WTC11 (cell line): Measurements from ENCODE around the gene TANC1. TPM values are rescaled to one million over a fixed set of nuclear protein-coding genes. Genes with fewer than 3 reads are reported as not detected.

Experiments
- ATAC-seq: fragments of 200-7000 bp; cut with Tn5 transposase; 2 replicates; pipeline ENCODE4 v1.10.0; 2021; ENCODE audit warnings: mild to moderate bottlenecking, moderate library complexity
- CTCF ChIA-PET: fragments of 300-600 bp; sonication (Branson Sonifier 250); formaldehyde crosslinking; loops from one replicate; lab custom pipeline; 2021; ENCODE audit warnings: antibody characterized with exemption; lab: Charles Lee
- POLR2A ChIA-PET: fragments of 350-600 bp; sonication (Branson Sonifier 250); formaldehyde crosslinking; loops from one replicate; lab custom pipeline; 2021; ENCODE audit warnings: antibody characterized with exemption; lab: Charles Lee
- DNase-seq: peaks from one replicate; pipeline ENCODE4 v3.0.0; 2021; ENCODE audit warnings: low spot score
- H3K27ac Mint-ChIP-seq: 2 replicates; pipeline ENCODE4 v1.8.0; 2021; ENCODE audit warnings: mixed read lengths
- H3K27me3 Mint-ChIP-seq: 2 replicates; pipeline ENCODE4 v1.8.0; 2021; ENCODE audit warnings: low read depth, mild to moderate bottlenecking, moderate library complexity, mixed read lengths
- H3K36me3 Mint-ChIP-seq: 2 replicates; pipeline ENCODE4 v1.8.0; 2021; ENCODE audit warnings: mixed read lengths
- H3K4me1 Mint-ChIP-seq: 2 replicates; pipeline ENCODE4 v1.8.0; 2022; ENCODE audit warnings: mixed read lengths
- H3K4me3 Mint-ChIP-seq: 2 replicates; pipeline ENCODE4 v1.8.0; 2021; ENCODE audit warnings: mild to moderate bottlenecking, moderate library complexity, mixed read lengths
- H3K9me3 Mint-ChIP-seq: 2 replicates; pipeline ENCODE4 v1.8.0; 2021; ENCODE audit warnings: mixed read lengths
- CBFB ChIP-seq: sonication (generic); formaldehyde crosslinking; IDR thresholded peaks from 2 replicates; pipeline ENCODE4 v1.8.1; 2022; ENCODE audit warnings: mild to moderate bottlenecking, low read depth, missing genetic modification reagents
- CREM ChIP-seq: sonication (generic); formaldehyde crosslinking; IDR thresholded peaks from 2 replicates; pipeline ENCODE4 v1.8.1; 2022; ENCODE audit warnings: mild to moderate bottlenecking, missing genetic modification reagents, moderate library complexity
- ESRRA ChIP-seq: sonication (generic); formaldehyde crosslinking; IDR thresholded peaks from 2 replicates; pipeline ENCODE4 v1.8.1; 2022; ENCODE audit warnings: mild to moderate bottlenecking, missing genetic modification reagents, borderline replicate concordance
- GRHL2 ChIP-seq: fragments of 250-450 bp; sonication (Bioruptor Pico); IDR thresholded peaks from 2 replicates; pipeline ENCODE4 v1.8.0; 2022; ENCODE audit warnings: mild to moderate bottlenecking, moderate library complexity; ENCODE audit not compliant: insufficient replicate concordance, severe bottlenecking
- KAT7 ChIP-seq: sonication (generic); formaldehyde crosslinking; IDR thresholded peaks from 2 replicates; pipeline ENCODE4 v1.8.1; 2023; ENCODE audit warnings: missing genetic modification reagents, mild to moderate bottlenecking, borderline replicate concordance
- NFATC4 ChIP-seq: fragments of 250-450 bp; sonication (Bioruptor Pico); IDR thresholded peaks from 2 replicates; pipeline ENCODE4 v1.9.0; 2021; ENCODE audit warnings: mild to moderate bottlenecking
- NR2C2 ChIP-seq: sonication (generic); formaldehyde crosslinking; IDR thresholded peaks from 2 replicates; pipeline ENCODE4 v1.8.0; 2022; ENCODE audit warnings: mild to moderate bottlenecking, missing genetic modification reagents
- OVOL2 ChIP-seq: fragments of 250-450 bp; sonication (Bioruptor Pico); IDR thresholded peaks from 2 replicates; pipeline ENCODE4 v1.9.0; 2021; ENCODE audit warnings: mild to moderate bottlenecking, borderline replicate concordance
- SMAD4 ChIP-seq: sonication (generic); formaldehyde crosslinking; IDR thresholded peaks from 2 replicates; pipeline ENCODE4 v1.8.0; 2022; ENCODE audit warnings: mild to moderate bottlenecking, missing genetic modification reagents
- TEAD1 ChIP-seq: sonication (generic); formaldehyde crosslinking; IDR thresholded peaks from 2 replicates; pipeline ENCODE4 v1.8.0; 2022; ENCODE audit warnings: mild to moderate bottlenecking, missing genetic modification reagents
- TEAD4 ChIP-seq: sonication (generic); formaldehyde crosslinking; IDR thresholded peaks from 2 replicates; pipeline ENCODE4 v1.8.0; 2022; ENCODE audit warnings: mild to moderate bottlenecking, missing genetic modification reagents
- ZNF121 ChIP-seq: sonication (generic); formaldehyde crosslinking; IDR thresholded peaks from 2 replicates; pipeline ENCODE4 v1.8.0; 2023; ENCODE audit warnings: missing genetic modification reagents
- ZNF423 ChIP-seq: fragments of 250-450 bp; sonication (Bioruptor Pico); IDR thresholded peaks from 2 replicates; pipeline ENCODE4 v2.1.2; 2022; ENCODE audit warnings: mild to moderate bottlenecking, moderate library complexity
- total RNA-seq: library from RNA; stranded (reverse); gene quantifications from 3 replicates; pipeline ENCODE4 v1.2.3, GENCODE V29; 2021
- TF ChIP-seq, protein P1 (sequence below): sonication (generic); formaldehyde crosslinking; IDR thresholded peaks from 2 replicates; pipeline ENCODE4 v1.8.0; 2023; ENCODE audit warnings: mild to moderate bottlenecking, missing genetic modification reagents
- TF ChIP-seq, protein P2 (sequence below): fragments of 250-450 bp; sonication (Bioruptor Pico); IDR thresholded peaks from 2 replicates; pipeline ENCODE4 v1.9.0; 2021; ENCODE audit warnings: mild to moderate bottlenecking
- TF ChIP-seq, protein P3 (sequence below): fragments of 250-450 bp; sonication (Bioruptor Pico); IDR thresholded peaks from 2 replicates; pipeline ENCODE4 v2.1.2; 2022; ENCODE audit warnings: mild to moderate bottlenecking, moderate library complexity
- TF ChIP-seq, protein P4 (sequence below): sonication (generic); formaldehyde crosslinking; IDR thresholded peaks from 2 replicates; pipeline ENCODE4 v1.8.1; 2022; ENCODE audit warnings: mild to moderate bottlenecking, missing genetic modification reagents, moderate library complexity, borderline replicate concordance
- TF ChIP-seq, protein P5 (sequence below): sonication (generic); formaldehyde crosslinking; IDR thresholded peaks from 2 replicates; pipeline ENCODE4 v1.8.0; 2022; ENCODE audit warnings: mild to moderate bottlenecking, missing genetic modification reagents
- TF ChIP-seq, protein P6 (sequence below): sonication (generic); formaldehyde crosslinking; IDR thresholded peaks from 2 replicates; pipeline ENCODE4 v1.8.1; 2022; ENCODE audit warnings: low read depth, mild to moderate bottlenecking, moderate library complexity, missing genetic modification reagents, borderline replicate concordance
- TF ChIP-seq, protein P7 (sequence below): sonication (generic); formaldehyde crosslinking; IDR thresholded peaks from 2 replicates; pipeline ENCODE4 v1.8.0; 2022; ENCODE audit warnings: missing genetic modification reagents
- TF ChIP-seq, protein P8 (sequence below): sonication (generic); formaldehyde crosslinking; conservative IDR thresholded peaks from 2 replicates; pipeline ENCODE4 v1.8.1; 2022; ENCODE audit warnings: mild to moderate bottlenecking, missing genetic modification reagents
- TF ChIP-seq, protein P9 (sequence below): sonication (generic); formaldehyde crosslinking; IDR thresholded peaks from 2 replicates; pipeline ENCODE4 v1.8.0; 2022; ENCODE audit warnings: mild to moderate bottlenecking, missing genetic modification reagents
- TF ChIP-seq, protein P10 (sequence below): sonication (generic); formaldehyde crosslinking; IDR thresholded peaks from 2 replicates; pipeline ENCODE4 v1.8.1; 2023; ENCODE audit warnings: mild to moderate bottlenecking, missing genetic modification reagents, moderate library complexity

The TANC1 gene
- total RNA-seq, 1 experiment from 2014 or later: 11.6 TPM

DNA sequence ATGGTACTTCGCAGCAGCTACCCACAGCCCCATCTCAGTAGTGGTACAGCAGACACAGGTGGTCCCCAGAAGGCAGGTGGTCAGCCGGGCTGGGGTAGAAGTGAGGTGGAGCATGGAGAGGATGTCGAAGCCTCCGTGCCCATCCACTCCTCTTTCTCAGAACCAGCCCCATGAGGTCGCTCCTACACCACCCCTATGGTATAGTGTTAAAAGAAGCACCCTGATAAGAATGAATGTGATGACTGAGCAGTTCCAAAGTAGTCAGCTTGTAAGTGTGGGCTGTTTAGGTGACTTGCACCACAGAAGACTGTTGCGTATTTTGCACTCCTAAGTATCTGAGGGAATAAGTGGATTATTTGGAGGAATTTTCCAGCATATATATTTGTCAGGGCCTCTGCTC is 206.7 kb downstream of the TANC1 start:
- Mint-ChIP-seq H3K9me3 (no peaks in the 10 kb centered on the region), H3K27ac (no peak overlapping the region), H3K4me3 (no peak overlapping the region), H3K36me3 (peaks cover 8% of the 10 kb centered on the region), H3K27me3 (no peaks in the 10 kb centered on the region), H3K4me1 (no peaks in the 10 kb centered on the region)
- ChIA-PET CTCF (no interaction called here), POLR2A (no interaction called here)
- no peak for ATAC-seq
- TF ChIP-seq TEAD4 (CRISPR knock-in tag) (no peak), NR2C2 (CRISPR knock-in tag) (no peak), TEAD1 (CRISPR knock-in tag) (no peak), ESRRA (CRISPR knock-in tag) (no peak), NFATC4 (CRISPR knock-in tag) (no peak), CBFB (CRISPR knock-in tag) (no peak), ZNF423 (no peak), KAT7 (no peak), CREM (CRISPR knock-in tag) (no peak), SMAD4 (CRISPR knock-in tag) (no peak), ZNF121 (CRISPR knock-in tag) (no peak)
- TF ChIP-seq, protein P1, sequence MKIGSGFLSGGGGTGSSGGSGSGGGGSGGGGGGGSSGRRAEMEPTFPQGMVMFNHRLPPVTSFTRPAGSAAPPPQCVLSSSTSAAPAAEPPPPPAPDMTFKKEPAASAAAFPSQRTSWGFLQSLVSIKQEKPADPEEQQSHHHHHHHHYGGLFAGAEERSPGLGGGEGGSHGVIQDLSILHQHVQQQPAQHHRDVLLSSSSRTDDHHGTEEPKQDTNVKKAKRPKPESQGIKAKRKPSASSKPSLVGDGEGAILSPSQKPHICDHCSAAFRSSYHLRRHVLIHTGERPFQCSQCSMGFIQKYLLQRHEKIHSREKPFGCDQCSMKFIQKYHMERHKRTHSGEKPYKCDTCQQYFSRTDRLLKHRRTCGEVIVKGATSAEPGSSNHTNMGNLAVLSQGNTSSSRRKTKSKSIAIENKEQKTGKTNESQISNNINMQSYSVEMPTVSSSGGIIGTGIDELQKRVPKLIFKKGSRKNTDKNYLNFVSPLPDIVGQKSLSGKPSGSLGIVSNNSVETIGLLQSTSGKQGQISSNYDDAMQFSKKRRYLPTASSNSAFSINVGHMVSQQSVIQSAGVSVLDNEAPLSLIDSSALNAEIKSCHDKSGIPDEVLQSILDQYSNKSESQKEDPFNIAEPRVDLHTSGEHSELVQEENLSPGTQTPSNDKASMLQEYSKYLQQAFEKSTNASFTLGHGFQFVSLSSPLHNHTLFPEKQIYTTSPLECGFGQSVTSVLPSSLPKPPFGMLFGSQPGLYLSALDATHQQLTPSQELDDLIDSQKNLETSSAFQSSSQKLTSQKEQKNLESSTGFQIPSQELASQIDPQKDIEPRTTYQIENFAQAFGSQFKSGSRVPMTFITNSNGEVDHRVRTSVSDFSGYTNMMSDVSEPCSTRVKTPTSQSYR: no peak
- TF ChIP-seq, protein P2, sequence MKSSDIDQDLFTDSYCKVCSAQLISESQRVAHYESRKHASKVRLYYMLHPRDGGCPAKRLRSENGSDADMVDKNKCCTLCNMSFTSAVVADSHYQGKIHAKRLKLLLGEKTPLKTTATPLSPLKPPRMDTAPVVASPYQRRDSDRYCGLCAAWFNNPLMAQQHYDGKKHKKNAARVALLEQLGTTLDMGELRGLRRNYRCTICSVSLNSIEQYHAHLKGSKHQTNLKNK (CRISPR knock-in tag): no peak
- TF ChIP-seq, protein P3, sequence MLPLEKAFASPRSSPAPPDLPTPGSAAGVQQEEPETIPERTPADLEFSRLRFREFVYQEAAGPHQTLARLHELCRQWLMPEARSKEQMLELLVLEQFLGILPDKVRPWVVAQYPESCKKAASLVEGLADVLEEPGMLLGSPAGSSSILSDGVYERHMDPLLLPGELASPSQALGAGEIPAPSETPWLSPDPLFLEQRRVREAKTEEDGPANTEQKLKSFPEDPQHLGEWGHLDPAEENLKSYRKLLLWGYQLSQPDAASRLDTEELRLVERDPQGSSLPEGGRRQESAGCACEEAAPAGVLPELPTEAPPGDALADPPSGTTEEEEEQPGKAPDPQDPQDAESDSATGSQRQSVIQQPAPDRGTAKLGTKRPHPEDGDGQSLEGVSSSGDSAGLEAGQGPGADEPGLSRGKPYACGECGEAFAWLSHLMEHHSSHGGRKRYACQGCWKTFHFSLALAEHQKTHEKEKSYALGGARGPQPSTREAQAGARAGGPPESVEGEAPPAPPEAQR (CRISPR knock-in tag): no peak
- TF ChIP-seq, protein P4, sequence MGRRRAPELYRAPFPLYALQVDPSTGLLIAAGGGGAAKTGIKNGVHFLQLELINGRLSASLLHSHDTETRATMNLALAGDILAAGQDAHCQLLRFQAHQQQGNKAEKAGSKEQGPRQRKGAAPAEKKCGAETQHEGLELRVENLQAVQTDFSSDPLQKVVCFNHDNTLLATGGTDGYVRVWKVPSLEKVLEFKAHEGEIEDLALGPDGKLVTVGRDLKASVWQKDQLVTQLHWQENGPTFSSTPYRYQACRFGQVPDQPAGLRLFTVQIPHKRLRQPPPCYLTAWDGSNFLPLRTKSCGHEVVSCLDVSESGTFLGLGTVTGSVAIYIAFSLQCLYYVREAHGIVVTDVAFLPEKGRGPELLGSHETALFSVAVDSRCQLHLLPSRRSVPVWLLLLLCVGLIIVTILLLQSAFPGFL (CRISPR knock-in tag): no peak
- TF ChIP-seq, protein P5, sequence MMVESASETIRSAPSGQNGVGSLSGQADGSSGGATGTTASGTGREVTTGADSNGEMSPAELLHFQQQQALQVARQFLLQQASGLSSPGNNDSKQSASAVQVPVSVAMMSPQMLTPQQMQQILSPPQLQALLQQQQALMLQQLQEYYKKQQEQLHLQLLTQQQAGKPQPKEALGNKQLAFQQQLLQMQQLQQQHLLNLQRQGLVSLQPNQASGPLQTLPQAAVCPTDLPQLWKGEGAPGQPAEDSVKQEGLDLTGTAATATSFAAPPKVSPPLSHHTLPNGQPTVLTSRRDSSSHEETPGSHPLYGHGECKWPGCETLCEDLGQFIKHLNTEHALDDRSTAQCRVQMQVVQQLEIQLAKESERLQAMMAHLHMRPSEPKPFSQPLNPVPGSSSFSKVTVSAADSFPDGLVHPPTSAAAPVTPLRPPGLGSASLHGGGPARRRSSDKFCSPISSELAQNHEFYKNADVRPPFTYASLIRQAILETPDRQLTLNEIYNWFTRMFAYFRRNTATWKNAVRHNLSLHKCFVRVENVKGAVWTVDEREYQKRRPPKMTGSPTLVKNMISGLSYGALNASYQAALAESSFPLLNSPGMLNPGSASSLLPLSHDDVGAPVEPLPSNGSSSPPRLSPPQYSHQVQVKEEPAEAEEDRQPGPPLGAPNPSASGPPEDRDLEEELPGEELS: no peak
- TF ChIP-seq, protein P6, sequence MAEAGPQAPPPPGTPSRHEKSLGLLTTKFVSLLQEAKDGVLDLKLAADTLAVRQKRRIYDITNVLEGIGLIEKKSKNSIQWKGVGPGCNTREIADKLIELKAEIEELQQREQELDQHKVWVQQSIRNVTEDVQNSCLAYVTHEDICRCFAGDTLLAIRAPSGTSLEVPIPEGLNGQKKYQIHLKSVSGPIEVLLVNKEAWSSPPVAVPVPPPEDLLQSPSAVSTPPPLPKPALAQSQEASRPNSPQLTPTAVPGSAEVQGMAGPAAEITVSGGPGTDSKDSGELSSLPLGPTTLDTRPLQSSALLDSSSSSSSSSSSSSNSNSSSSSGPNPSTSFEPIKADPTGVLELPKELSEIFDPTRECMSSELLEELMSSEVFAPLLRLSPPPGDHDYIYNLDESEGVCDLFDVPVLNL (CRISPR knock-in tag): no peak
- DNase-seq: no peak

DNA sequence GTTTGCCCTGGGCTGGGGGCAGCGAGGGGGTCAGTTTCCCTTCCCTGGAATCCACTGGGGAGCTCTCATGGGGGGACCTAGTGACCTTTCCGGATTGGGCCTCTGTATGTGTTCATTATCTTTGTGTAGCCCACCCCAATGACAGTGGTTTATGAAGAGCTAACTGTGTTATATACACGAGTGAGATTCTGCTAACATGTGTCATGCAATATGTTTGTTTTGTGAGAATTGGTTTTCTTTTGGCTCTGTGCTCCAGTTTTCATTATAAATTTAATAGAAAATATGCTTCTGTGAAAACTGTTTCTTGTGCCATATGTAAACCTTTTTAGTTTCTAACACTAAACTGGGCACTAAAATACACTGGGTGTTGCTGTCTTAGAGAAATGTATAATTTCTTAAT is 207.5 kb downstream of the TANC1 start:
- POLR2A ChIA-PET: no interaction called here
- ATAC-seq: no peak
- CTCF ChIA-PET: interaction anchor here (1.3 kb wide), 1 partner anchor 28 kb away, joined by 3 read pairs; no protein-coding TSS in a partner anchor
- TF ChIP-seq, protein P7, sequence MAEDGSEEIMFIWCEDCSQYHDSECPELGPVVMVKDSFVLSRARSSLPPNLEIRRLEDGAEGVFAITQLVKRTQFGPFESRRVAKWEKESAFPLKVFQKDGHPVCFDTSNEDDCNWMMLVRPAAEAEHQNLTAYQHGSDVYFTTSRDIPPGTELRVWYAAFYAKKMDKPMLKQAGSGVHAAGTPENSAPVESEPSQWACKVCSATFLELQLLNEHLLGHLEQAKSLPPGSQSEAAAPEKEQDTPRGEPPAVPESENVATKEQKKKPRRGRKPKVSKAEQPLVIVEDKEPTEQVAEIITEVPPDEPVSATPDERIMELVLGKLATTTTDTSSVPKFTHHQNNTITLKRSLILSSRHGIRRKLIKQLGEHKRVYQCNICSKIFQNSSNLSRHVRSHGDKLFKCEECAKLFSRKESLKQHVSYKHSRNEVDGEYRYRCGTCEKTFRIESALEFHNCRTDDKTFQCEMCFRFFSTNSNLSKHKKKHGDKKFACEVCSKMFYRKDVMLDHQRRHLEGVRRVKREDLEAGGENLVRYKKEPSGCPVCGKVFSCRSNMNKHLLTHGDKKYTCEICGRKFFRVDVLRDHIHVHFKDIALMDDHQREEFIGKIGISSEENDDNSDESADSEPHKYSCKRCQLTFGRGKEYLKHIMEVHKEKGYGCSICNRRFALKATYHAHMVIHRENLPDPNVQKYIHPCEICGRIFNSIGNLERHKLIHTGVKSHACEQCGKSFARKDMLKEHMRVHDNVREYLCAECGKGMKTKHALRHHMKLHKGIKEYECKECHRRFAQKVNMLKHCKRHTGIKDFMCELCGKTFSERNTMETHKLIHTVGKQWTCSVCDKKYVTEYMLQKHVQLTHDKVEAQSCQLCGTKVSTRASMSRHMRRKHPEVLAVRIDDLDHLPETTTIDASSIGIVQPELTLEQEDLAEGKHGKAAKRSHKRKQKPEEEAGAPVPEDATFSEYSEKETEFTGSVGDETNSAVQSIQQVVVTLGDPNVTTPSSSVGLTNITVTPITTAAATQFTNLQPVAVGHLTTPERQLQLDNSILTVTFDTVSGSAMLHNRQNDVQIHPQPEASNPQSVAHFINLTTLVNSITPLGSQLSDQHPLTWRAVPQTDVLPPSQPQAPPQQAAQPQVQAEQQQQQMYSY (CRISPR knock-in tag): no peak
- TF ChIP-seq, protein P8, sequence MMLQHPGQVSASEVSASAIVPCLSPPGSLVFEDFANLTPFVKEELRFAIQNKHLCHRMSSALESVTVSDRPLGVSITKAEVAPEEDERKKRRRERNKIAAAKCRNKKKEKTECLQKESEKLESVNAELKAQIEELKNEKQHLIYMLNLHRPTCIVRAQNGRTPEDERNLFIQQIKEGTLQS (CRISPR knock-in tag): no peak
- no peak for TF ChIP-seq OVOL2
- TF ChIP-seq, protein P9, sequence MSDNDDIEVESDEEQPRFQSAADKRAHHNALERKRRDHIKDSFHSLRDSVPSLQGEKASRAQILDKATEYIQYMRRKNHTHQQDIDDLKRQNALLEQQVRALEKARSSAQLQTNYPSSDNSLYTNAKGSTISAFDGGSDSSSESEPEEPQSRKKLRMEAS (CRISPR knock-in tag): no peak
- TF ChIP-seq, protein P10, sequence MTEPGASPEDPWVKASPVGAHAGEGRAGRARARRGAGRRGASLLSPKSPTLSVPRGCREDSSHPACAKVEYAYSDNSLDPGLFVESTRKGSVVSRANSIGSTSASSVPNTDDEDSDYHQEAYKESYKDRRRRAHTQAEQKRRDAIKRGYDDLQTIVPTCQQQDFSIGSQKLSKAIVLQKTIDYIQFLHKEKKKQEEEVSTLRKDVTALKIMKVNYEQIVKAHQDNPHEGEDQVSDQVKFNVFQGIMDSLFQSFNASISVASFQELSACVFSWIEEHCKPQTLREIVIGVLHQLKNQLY: no peak
- no peak for TF ChIP-seq GRHL2 (CRISPR knock-in tag)

More for the DNA sequence above, 207.5 kb downstream of the TANC1 start:
- Mint-ChIP-seq H3K27ac (no peak overlapping the region), H3K4me3 (no peak overlapping the region), H3K9me3 (no peaks in the 10 kb centered on the region), H3K36me3 (peaks cover 8% of the 10 kb centered on the region), H3K4me1 (no peaks in the 10 kb centered on the region), H3K27me3 (no peaks in the 10 kb centered on the region)
- DNase-seq: no peak
